ENCODE results near the gene PAPSS1. TPM values are rescaled to one million over a fixed set of nuclear protein-coding genes. Genes with fewer than 3 reads are reported as not detected.
"Not testable (repeated sequence)": the region's sequence is repeated elsewhere in the genome, so short reads cannot be mapped to it uniquely, and the experiment has no call there.

PAPSS1 gene
- 41.8 and 51.6 TPM in 2 replicates for total RNA-seq

DNA sequence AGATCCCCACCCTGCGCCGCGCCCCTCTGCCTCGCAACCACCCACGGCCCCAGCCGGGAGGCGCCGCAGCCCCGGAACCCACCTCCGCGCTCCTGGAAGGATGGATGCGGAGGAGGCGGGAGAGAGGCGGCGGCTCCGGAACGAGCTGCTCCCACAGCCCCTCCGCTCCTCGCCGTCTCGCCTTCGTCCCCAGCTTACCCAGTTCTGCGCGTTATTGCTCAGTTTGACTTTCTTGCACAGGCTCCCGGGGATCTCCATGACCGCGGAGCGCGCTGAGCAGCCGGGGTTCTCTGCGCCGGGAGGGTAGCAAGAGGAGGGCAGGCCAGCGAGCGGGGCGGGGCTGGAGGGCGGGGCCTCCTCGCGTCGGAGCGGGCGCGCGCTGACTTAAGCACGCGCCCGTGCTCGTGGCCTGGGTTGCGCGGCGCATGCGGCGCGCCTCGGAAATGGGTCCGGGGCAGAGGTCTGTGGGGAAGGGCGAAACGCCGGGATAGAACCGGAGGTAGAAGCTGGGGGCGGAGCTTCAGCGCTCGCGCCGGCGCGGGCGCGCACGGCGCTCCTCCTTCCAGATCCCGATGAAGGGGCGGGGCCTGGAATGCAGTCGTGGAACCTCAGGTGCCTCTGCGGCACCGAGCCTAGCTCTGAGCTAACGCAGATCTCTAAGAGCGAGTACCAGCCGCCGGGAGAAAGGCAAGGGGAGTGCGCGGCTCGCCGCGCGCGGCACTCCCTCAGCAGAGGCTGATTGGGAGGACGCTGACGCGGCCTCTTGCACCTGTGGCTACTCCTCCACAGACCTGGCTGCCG is at the start of gene PAPSS1:
Gene PAPSS1 (minus strand): TSS at position 313 of the 801 bp plus-strand sequence. CDS start 55 bp downstream, at position 258.
- peak; percentile 94 to 98 for DNase-seq (ENCODE audit: low read depth in 2 of 2)

DNA sequence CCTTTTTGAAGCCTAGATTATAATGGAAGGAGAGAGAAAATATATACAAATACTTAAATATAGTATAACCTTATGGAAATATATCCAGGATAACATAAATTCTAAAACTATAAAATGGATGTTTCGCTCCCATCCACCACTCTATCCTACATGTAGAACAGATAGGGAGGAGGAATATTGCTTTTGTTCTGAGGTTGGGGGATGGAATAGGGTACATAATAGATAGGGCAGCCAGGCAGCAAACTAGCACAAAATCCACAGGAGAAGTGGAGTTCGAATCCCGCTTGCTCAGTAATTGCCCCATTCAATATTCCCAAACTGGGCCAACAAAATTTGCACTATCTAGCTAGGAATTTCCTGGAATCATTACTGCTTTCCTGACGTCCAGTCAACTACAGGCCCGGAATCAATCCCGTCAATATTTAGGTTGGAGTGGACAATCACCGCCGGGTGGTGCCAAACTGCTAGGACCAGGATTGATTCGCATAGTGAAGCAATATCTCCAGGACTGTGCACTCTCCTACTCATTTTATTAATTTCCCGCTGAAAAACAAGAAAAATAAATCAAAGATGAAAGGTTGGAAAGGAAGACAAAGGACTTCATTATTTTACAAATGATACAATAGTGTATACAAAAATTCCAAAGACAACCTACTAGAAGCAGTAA is 40.4 kb upstream of the PAPSS1 start:
- peak; percentile 72 to 74 for DNase-seq (ENCODE audit: low read depth in 2 of 2)

GRCh38 chr4:107757864-107758476 is 37.9 kb upstream of the PAPSS1 start:
- DNase-seq (ENCODE audit: low read depth in 2 of 2): peak; percentile 34 to 41

DNA sequence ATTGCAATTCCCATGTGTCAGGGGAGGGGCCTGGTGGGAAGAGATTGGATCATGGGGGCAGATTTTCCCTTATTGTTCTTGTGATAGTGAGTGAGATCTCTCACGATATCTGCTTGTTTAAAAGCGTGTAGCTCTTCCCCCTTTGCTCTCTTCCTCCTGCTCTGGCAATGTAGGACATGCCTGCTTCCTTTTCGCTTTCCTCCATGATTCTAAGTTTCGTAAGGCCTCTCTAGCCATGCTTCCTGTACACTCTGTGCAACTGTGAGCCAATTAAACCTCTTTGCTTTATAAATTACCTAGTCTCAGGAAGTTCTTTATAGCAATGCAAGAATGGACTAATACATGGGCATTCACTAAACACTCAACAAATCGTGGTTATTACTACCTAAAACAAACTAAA is 37.2 kb upstream of the PAPSS1 start:
- no peak for DNase-seq (ENCODE audit: low read depth in 2 of 2)

GRCh38 chr4:107755841-107756356 is 35.9 kb upstream of the PAPSS1 start:
- no peak for DNase-seq (ENCODE audit: low read depth in 2 of 2)

DNA sequence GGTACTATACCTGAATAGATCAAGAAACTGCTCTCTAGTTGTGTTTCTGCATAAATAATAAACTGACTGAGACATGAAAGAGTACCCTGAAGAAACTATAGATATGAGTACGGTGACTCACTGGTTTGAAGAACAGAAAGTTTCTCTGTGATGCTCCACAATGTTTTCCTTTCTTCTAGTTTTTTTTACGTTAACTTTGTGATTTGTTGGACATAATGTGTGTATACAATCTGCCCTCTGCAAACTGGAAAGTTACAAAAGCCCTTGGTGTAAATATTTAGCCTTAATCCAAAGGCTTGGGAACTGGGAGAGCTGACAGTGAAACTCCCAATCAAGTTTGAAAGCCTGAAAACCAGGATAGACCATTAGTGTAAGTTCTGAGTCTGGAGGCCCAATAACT is 31.6 kb upstream of the PAPSS1 start:
- DNase-seq (ENCODE audit: low read depth in 2 of 2): no peak

DNA sequence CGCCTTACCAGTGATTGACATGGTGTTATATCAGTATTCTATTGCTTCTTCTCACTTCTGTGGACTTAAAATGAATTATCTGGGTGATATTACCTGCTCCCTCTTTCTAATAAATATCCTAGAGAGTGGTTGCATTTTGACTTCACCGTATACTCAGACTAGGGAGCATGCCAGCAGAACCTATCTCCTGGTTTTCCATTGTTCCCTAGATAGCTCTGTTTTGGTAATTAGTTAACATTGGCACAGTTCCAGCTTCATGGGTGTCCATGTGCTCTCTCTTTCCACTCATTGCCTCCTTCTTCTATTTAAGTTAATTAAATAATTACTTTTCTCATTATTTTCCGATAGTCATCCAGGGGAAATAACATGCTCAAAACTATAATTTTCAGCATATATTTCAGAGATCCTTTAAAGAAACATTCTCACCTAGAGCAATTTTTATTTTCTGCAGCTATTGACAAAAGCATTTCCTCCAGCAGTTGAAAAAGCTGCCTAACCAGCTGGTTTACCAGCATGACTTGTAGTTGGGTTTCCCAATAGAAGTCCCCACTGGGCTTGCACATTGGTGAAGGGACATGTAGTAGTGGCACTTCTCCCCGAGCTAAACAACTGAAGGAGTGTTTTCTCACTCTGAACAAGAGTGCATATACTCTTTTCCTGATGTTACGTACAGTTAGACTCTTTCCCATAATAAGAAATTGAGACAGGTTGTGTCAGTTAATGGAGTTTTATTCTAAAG is 27.9 kb upstream of the PAPSS1 start:
- no peak for DNase-seq (ENCODE audit: low read depth in 2 of 2)

DNA sequence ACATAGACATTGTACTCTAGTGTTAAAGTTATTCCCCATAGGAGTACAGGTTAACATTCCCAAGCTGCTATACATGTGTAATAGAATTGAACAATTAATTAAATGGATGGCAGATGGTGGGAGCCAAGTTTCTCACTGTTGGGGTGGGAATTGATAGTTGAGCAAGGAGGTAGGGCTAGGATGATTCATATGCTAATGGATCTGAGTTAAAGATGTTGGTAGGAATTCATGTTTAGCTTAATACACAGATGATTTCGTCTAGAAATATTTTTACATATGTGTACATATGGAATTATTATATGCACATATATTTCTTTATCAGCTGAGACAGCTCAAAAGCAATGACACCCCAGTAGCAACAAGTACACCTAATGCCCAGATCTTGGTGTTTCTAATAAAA is 26.1 kb upstream of the PAPSS1 start:
- DNase-seq (ENCODE audit: low read depth in 2 of 2): no peak

- no peak for DNase-seq (ENCODE audit: low read depth in 2 of 2)
Observed at GRCh38 chr4:107744532-107744931, 24.5 kb upstream of the PAPSS1 start.

DNA sequence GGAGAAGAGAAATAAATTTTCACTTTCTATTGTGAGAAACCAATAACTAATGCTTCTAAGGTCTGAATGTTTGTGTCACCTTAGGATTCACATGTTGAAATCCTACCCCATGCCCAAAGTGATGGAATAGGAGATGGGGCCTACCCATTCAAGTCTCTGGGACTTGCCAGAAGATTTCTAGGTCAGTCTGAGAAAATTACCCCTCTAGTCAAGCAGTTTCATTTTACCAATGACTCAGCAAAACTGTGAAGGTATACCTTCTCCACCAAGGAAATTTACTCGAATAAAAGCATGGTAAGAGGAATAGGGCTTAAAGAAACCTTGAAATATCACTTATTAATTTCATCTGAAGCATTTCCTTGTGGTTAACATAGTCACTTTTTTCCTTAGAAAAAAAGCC is 23.5 kb upstream of the PAPSS1 start:
- no peak for DNase-seq (ENCODE audit: low read depth in 2 of 2)

- DNase-seq (ENCODE audit: low read depth in 2 of 2): no peak
Observed at GRCh38 chr4:107742791-107743190, 22.8 kb upstream of the PAPSS1 start.

DNA sequence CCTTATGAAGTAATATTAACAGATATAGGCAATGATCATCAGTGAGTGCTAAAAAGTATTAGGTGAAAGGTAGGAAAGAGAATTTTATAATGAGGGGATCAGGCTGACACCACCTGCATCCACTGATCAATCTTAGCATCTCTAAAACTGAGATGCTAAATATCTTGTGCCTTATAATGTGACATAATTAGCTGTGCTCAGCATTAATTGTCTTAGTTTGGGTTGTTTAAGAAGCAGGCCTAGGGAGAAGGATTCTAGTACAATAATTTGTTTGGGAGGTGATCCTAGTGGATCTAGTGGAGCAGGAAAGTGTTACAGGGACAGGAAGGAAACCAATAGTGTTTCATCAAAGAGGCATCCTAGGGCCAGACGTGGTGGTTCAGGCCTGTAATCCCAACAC is 22.2 kb upstream of the PAPSS1 start:
- DNase-seq (ENCODE audit: low read depth in 2 of 2): no peak

GRCh38 chr4:107740950-107741701 is 21.1 kb upstream of the PAPSS1 start:
- DNase-seq (ENCODE audit: low read depth in 2 of 2): peak; percentile 72 to 76

GRCh38 chr4:107740381-107740780 is 20.3 kb upstream of the PAPSS1 start:
- peak in 1 of 2 donors; percentile 28 for DNase-seq (ENCODE audit: low read depth in 2 of 2)

DNA sequence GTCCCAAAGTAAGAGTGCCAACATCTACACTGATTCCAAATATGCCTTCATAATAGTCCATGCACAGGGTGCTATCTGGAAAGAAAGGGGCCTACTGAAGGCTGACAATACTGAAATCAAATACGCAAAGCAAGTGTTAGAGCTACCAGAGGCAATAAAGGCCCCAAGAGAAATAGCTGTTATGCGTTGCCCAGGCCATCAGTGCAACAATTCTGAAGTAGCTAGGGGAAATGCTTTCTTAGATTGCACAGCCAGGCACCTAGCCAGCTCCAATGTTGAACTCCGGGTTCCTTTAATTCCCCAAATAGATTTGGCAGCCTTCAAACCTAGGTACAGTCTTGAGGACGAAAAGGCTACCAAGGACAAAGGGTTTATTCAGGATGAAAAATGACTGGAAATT is 17.4 kb upstream of the PAPSS1 start:
- no peak for DNase-seq (ENCODE audit: low read depth in 2 of 2)

DNA sequence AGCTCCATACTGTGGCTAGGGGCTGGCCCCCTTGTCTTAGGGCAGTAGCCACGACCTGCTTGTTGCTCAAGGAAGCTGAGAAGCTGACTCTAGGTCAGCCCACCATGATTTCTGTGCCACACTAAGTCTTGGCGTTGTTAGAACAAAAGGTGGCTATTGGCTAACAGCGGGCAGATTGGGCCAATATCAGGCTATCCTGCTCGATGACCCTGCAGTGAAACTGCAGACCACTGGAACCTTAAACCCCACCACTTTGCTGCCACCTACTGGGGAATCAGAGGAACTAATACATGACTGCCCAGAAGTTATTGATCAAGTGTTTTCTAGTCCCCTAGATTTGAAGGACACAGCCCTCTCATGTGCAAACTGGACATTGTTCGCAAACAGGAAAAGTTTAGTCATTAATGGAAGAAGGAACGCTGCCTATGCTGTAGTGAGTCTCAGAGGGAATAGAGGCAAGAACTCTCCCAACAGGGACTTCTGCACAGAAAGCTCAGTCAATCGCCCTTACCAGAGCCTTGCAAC is 17.0 kb upstream of the PAPSS1 start:
- DNase-seq (ENCODE audit: low read depth in 2 of 2): peak; percentile 47 to 74

DNA sequence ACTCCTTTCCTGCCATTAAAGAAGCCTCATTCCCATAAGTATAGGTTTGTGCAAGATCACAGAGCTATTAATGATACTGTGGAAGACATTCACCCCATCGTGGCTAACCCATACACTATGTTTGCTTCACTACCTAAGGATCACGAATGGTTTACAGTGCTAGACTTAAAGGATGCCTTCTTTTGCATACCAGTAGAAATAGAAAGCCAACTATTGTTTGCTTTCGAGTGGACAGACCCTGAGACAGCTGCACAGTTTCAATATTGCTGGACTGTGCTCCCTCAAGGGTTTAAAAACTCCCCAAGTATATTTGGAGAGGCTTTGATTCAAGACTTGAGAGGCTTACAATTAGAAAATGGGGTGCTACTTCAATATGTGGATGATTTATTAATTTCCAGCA is 16.0 kb upstream of the PAPSS1 start:
- no peak for DNase-seq (ENCODE audit: low read depth in 2 of 2)

DNA sequence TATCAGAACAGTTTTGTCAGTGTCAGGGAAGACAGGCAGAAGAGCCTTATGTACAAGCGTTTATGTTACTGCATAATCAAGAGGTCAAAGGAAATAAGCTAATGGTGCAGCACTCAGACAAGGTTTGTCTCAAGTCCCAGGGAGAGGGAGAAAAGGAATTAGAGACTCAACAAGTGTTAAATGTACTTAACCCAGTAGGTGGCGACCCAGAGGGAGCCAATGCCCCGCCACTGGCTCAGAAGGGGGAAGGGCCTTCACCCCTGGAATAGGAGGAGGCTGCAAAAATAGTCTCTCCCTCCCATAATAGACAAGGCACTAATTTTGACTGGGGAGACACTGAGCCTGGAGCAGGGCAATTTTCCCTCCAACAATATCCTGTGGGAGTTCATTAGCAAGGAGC is 14.1 kb upstream of the PAPSS1 start:
- DNase-seq (ENCODE audit: low read depth in 2 of 2): no peak

DNA sequence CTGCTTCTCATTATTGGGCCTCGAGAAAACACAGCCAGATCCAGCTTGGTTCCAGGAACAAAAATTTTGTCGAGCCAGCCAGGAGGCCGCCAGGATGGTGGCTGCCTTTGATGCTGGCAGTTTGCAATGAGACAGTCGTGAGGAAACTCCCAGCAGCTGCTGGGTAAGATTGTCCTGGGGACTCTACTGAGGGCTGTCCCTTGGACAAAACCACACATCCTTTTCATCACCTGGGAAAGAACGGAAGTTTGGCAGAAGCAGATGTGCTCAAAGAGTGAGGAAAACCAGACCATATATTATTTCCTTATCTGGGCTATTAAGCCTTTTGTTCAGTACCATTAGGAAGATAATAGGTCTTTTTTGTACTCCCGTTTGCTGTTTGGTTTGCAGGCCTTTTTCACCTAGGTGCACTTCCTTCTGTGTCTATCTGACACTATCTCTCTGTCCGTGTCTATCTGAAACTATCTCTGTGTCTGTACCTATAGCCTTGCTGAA is 13.4 kb upstream of the PAPSS1 start:
- DNase-seq (ENCODE audit: low read depth in 2 of 2): peak in 1 of 2 donors; percentile 24

GRCh38 chr4:107729050-107729449 is 9.0 kb upstream of the PAPSS1 start:
- not testable (repeated sequence) for DNase-seq (ENCODE audit: low read depth in 2 of 2)

All from dermis microvascular lymphatic vessel endothelial cell (primary cell).